Muscle layer of duodenum (tissue), 2 donors: Measurements from ENCODE around the gene CHD5.

Experiments
- H3K27ac ChIP-seq: one replicate; pipeline ENCODE4 v1.7.0; 2013; ENCODE audit warnings: mild to moderate bottlenecking, low read length
- H3K27me3 ChIP-seq: one replicate; pipeline ENCODE4 v1.7.0; 2013; ENCODE audit warnings: low read depth, mild to moderate bottlenecking, control low read depth, low read length
- H3K36me3 ChIP-seq, 2 donors: one replicate each; pipeline ENCODE4 v1.7.0; 2013; ENCODE audit warnings: low read length in 2 of 2, control low read depth in 1 of 2, mild to moderate bottlenecking in 1 of 2; ENCODE audit not compliant: insufficient read depth in 2 of 2, control insufficient read depth in 1 of 2
- H3K4me1 ChIP-seq, 2 donors: one replicate each; pipeline ENCODE4 v1.7.0; 2013; ENCODE audit warnings: low read length in 2 of 2, mild to moderate bottlenecking in 2 of 2, control low read depth in 1 of 2, moderate library complexity in 1 of 2; ENCODE audit not compliant: insufficient read depth in 2 of 2, control insufficient read depth in 1 of 2
- H3K4me3 ChIP-seq, 2 donors: one replicate each; pipeline ENCODE4 v1.7.0; 2013; ENCODE audit warnings: low read length in 2 of 2, low read depth in 1 of 2, mild to moderate bottlenecking in 1 of 2
- H3K9me3 ChIP-seq, 2 donors: one replicate each; pipeline ENCODE4 v1.7.0; 2013; ENCODE audit warnings: low read length in 2 of 2, control low read depth in 1 of 2, mild to moderate bottlenecking in 1 of 2; ENCODE audit not compliant: control insufficient read depth in 1 of 2
- donor health status: healthy.

Gene CHD5

GRCh38 chr1:6148497-6149241 is 31.5 kb downstream of the CHD5 start:
- H3K36me3 ChIP-seq, result no peaks in the 10 kb centered on the region
- peaks cover 17% of the 10 kb centered on the region for H3K27me3 ChIP-seq
- no peak overlapping the region for H3K27ac ChIP-seq
- H3K4me3 ChIP-seq, result peak overlapping the region in 1 of 2 donors; percentile 37
- peaks cover 0 to 12% of the 10 kb centered on the region in 2 donors for H3K4me1 ChIP-seq
- no peaks in the 10 kb centered on the region for H3K9me3 ChIP-seq

DNA sequence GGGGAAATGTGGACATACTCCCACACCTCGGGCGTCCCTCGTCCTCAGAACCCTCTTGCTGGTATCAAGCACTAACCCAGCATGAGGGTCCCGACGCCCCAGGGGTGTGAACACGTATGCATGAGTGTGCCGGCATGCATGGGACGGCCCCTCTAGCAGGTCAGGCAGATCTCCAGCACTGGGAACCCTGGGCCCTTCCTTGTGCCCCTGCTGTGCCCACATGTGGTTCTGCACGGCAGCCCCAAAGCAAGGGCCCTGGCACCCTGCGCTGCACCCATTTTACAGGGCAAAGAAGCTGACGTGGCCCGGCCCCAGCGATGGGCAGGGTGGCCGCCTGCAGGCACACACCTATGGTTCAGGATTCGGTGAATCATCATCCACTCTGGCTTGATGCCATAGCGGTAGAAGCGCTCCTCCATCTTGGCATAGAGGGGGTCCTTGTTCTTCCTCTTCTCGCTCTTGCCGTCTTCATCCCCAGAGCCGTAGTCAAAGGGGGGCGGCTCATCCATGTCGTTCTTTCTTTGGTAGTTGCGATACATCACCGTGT is 34.2 kb downstream of the CHD5 start:
- Histone ChIP-seq H3K36me3 (no peaks in the 10 kb centered on the region), H3K4me3 (no peak overlapping the region), H3K27ac (no peak overlapping the region), H3K9me3 (no peaks in the 10 kb centered on the region), H3K4me1 (peaks cover 0 to 12% of the 10 kb centered on the region in 2 donors), H3K27me3 (peaks cover 17% of the 10 kb centered on the region)

DNA sequence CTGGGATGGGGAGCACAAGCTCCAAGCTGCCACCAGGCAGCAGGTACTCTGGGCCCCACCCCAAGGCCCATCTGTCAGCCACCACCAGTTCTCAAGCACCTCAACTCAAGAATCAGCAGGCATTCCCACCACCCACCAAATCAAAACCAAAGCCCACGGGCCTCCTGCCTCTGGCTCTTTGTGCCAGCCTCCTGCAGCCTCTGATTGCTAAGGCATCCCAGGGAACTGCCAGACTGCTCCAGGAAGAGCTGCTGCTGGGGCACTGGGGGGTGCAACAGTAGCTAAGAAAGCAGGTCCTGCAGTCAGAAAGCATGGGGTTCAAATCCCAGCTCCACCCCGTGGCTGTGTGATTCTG is 34.7 kb downstream of the CHD5 start:
- peaks cover 0 to 12% of the 10 kb centered on the region in 2 donors for H3K4me1 ChIP-seq
- H3K36me3 ChIP-seq, result no peaks in the 10 kb centered on the region
- peaks cover 17% of the 10 kb centered on the region for H3K27me3 ChIP-seq
- no peak overlapping the region for H3K27ac ChIP-seq
- H3K9me3 ChIP-seq, result no peaks in the 10 kb centered on the region
- no peak overlapping the region for H3K4me3 ChIP-seq

- H3K36me3 ChIP-seq, result no peaks in the 10 kb centered on the region
- H3K4me3 ChIP-seq, result no peak overlapping the region
- no peak overlapping the region for H3K27ac ChIP-seq
- no peaks in the 10 kb centered on the region for H3K9me3 ChIP-seq
- H3K4me1 ChIP-seq, result peaks cover 0 to 12% of the 10 kb centered on the region in 2 donors
- H3K27me3 ChIP-seq, result peaks cover 17% of the 10 kb centered on the region
Observed at GRCh38 chr1:6144647-6145395, 35.3 kb downstream of the CHD5 start.

GRCh38 chr1:6144175-6144574 is 35.9 kb downstream of the CHD5 start:
- Histone ChIP-seq H3K27ac (no peak overlapping the region), H3K4me3 (no peak overlapping the region), H3K27me3 (peaks cover 13% of the 10 kb centered on the region), H3K4me1 (peaks cover 0 to 11% of the 10 kb centered on the region in 2 donors), H3K36me3 (no peaks in the 10 kb centered on the region), H3K9me3 (no peaks in the 10 kb centered on the region)

- H3K36me3 ChIP-seq, result no peaks in the 10 kb centered on the region
- H3K9me3 ChIP-seq, result no peaks in the 10 kb centered on the region
- H3K27ac ChIP-seq, result no peak overlapping the region
- H3K4me1 ChIP-seq, result peaks cover 0 to 3% of the 10 kb centered on the region in 2 donors
- no peak overlapping the region for H3K4me3 ChIP-seq
- H3K27me3 ChIP-seq, result peaks cover 13% of the 10 kb centered on the region
Observed at GRCh38 chr1:6143395-6143794, 36.7 kb downstream of the CHD5 start.

DNA sequence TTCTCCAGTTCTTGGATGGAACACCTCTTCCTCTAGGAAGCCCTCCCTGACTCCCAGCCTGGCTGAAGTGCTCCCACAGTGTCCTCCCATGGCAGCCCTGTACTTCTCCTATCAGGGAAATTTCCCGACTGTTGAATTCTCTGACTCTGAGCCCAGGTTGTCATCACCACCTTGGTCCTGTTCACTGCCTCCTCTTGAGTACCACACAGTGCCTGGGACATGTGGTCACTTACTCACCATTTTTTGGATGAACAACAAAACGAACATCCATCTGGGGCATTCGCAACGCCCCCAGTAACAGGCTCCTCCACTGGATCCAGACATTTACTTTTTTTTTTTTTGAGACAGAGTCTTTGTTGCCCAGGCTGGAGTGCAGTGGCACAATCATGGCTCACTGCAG is 37.4 kb downstream of the CHD5 start:
- Histone ChIP-seq H3K9me3 (no peaks in the 10 kb centered on the region), H3K27ac (no peak overlapping the region), H3K4me1 (no peaks in the 10 kb centered on the region), H3K27me3 (peaks cover 7% of the 10 kb centered on the region), H3K4me3 (no peak overlapping the region), H3K36me3 (no peaks in the 10 kb centered on the region)

- Histone ChIP-seq H3K27ac (no peak overlapping the region), H3K9me3 (no peaks in the 10 kb centered on the region), H3K4me1 (no peaks in the 10 kb centered on the region)
Observed at GRCh38 chr1:6142036-6142621, 38.0 kb downstream of the CHD5 start.

DNA sequence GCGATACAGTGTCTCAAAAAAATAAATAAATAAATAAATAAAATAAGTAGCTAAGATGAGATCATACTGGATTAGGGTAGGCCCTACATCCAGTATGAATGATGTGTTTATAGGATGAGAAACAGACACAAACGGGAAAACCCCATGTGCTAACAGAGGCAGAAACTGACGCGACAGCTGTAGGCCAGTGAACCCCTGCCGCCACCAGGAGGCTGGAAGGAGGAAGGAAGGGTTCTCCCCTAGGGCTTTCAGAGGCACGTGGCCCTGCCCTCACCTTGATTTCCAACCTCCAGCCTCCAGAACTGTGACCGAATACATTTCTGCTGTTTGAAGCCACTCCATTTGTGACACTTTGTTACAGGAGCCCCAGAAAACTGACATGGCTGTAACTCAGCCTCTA is 38.5 kb downstream of the CHD5 start:
- Histone ChIP-seq H3K27me3 (no peaks in the 10 kb centered on the region), H3K27ac (no peak overlapping the region), H3K4me3 (no peak overlapping the region), H3K36me3 (no peaks in the 10 kb centered on the region), H3K9me3 (no peaks in the 10 kb centered on the region), H3K4me1 (no peaks in the 10 kb centered on the region)

More at GRCh38 chr1:6142036-6142621, 38.0 kb downstream of the CHD5 start:
- Histone ChIP-seq H3K27me3 (peaks cover under 1% of the 10 kb centered on the region), H3K36me3 (no peaks in the 10 kb centered on the region), H3K4me3 (no peak overlapping the region)

- no peak overlapping the region for H3K4me3 ChIP-seq
- no peak overlapping the region for H3K27ac ChIP-seq
- H3K36me3 ChIP-seq, result no peaks in the 10 kb centered on the region
- no peaks in the 10 kb centered on the region for H3K27me3 ChIP-seq
- no peaks in the 10 kb centered on the region for H3K4me1 ChIP-seq
- H3K9me3 ChIP-seq, result no peaks in the 10 kb centered on the region
Observed at GRCh38 chr1:6140413-6140812, 39.7 kb downstream of the CHD5 start.

- Histone ChIP-seq H3K4me1 (no peaks in the 10 kb centered on the region), H3K27ac (no peak overlapping the region), H3K9me3 (no peaks in the 10 kb centered on the region), H3K4me3 (no peak overlapping the region), H3K27me3 (no peaks in the 10 kb centered on the region), H3K36me3 (no peaks in the 10 kb centered on the region)
Observed at GRCh38 chr1:6137758-6138157, 42.4 kb downstream of the CHD5 start.
